NCI-H345 treated with DMSO at 0.1 percent for 48 hours (cell line): Measurements from ENCODE around the gene TRIM44.
A peak's percentile ranks its signal among the peaks of the same experiment; 100 is the strongest.

ENCODE experiments used
- DNase-seq: peaks from one replicate; lab custom pipeline; 2025; ENCODE audit not compliant: unreplicated experiment; lab: John Stamatoyannopoulos, UW

Gene TRIM44

DNA sequence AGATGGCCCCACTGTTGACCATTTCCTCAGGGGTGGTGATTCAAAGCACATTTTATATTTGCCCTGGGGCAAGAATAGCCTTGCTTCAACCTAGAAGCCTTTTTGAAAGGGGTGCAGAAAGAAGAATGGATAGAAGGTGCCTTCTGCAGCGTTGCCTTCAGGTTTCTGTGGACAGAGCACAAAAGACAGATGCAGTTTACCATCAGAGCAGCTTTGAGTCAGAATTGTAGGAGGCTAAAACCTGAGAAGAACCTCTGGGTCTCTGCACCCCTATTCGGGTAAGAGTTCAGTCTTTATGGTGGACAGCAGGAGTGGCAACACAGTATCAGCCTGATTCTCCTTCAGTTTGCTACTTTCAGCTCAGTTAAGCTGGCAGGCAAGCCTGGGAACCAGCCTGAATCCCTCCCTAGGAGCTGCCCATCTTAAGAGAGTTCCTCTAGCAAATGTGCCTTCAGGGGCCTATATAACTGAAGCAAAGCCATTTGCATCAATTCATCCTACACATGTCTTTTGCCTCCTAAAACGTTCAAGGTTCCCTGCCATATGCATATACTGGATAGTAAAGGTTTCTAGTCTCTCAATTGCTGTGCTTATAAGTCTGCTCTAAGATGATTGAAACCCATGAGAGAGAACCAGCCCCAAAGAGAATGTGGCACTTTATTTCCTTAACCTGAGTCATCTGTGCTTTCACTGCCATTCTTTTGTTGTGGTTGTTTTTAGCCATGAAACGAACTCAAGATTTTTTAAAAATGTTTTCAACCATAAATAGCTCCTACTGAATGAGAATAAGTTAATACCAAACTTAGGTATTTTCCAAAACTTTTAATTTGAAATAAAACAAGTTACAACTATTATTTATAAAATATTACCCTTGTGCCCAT lies 123.0 kb downstream of the TRIM44 start:
- DNase-seq = no peak

DNA sequence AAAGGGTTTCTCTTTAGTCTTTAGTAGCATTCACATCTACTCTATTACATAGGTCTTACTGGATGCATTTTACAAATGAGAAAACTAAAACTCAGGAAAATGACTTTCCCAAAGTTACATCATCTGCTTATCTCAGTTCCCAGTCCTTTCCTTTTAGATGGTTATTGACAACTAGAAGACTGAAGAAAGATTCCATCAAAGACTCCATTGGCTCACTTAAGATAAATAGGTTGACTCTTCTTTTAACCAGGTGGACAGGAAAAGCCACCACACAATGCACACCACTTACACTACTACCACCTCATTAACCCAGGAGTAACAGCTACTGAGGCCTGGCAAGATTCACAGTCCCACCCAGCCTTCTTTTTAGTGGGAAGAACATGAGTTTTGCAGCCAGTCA lies 123.6 kb downstream of the TRIM44 start:
- no peak for DNase-seq

DNA sequence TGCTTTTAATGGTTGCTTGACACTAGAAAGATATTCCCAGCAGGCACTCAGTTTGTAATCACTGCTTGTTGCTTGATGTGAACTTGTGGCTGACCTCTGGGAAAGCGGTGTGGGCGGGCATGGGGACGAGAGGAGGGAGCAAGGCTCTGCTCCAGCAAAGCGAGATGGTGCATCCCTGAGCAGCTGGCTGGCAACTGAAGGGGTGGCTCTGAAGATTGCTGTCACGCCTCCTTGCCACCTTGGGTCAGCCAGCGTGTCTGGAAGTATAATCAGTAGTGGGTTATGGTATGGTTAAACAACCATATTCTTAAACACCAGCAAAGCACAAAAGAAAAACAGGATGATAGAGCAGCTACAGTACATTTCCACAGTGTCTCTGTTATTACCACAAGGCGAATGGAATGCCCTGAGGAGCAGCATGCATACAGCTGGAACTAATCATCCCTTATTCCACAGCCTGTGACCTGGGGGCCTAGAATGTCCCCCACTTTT lies 124.5 kb downstream of the TRIM44 start:
- DNase-seq = no peak

DNA sequence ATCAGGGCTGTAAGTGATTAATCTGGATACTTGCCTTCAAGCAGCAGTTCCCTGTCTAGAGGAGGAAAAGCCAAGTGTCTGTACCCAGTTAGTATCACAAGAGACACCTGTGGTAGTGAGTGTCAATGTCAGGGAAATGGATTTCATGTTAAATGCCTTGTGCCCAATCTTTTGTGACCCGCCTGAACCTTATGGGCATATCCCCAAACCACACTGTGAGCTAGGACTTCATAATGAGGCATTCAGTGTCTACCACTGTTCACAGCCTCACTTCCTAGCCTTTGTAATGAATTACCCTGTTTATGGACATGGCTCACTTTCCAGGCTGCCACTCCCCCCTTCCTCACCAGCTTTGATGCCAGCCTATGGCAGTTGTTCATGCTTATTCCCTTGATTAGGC lies 125.1 kb downstream of the TRIM44 start:
- no peak for DNase-seq

DNA sequence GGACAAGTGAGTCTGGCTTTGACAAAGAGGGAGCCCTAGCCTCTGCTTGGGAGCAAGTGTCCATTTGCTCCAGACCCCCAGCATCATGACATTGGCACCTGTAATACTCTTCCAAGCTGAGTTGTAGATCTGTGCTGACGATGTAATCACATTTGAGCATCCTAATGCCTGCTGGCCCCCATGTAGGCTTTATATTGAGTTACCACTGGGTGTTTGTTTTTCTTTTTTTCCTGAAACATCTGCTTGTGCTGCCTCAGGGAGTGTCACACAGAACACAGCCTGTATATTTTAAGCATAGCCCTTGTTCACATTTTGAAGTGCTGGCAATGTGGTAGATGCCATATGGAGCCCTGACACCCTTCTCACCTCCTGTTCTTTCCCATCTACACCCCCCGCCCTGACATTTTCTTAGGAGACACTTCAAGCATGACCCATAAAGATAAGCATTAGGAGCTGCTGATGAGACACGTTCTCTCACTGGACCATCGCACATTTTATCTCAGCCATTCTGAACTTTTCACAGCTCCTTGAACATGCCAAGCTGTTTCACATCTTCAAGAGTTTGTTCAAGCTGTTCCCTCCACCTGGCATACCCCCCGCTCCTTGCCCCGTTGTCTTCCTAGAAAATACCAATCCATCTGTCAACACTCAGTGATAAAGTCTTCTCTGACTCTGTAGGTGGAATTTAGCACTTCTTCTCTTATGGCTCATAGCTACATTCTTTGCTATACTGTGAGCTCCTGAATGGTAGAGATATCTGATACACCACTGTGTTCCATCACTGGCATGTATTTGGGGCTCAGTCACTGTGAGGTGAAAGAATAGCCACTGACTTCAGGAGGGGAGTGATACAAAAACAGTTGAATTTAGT lies 128.7 kb downstream of the TRIM44 start:
- peak; percentile 77 for DNase-seq

DNA sequence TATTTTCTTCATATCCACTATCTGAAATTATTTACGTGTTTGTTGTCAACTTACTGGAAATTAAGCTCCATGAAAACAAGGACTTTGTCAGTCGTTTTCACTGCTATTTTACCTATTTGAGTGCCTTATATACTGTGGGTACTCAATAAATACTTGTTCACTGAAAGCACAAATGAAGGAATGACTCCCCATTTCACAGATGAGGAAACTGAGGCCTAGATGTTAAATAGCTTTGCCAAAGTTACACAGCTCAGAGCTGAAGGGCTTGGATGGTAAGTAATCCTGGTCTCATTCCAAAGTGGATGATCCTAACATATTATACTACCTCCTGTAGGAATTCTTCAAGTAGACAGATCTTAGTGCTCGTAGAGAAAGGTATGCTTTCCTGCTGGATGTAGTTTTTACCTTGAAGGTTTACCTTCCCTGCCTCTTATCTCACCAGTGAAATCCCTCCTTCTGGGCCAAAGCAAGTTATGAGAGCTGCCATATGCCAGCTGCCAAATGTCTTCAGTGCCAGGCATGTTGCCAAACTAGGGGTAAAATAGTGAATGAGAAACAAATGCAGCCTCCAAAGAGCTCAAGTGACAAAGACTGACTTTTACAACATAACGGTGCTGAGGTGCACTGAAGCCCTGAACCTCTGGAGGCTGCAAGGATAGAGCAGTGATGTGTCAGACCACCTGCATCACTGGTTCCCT lies 129.7 kb downstream of the TRIM44 start:
- no peak for DNase-seq

DNA sequence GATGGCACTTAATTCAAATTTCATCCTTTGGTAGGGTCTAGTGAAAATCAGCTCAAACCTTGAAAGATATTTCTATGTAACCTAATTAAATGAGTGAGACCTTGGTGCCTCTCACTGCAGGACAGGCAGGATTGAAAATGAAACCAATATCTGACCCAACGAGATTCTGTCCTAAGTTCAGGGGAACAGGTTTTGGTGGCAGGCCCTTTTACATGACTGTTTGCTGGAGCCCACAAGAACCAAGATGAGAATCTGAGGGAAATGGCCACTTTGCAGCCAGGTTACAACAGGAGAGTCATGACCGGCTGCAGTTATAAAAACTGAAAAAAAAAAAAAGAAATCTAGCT lies 130.2 kb downstream of the TRIM44 start:
- DNase-seq = no peak

DNA sequence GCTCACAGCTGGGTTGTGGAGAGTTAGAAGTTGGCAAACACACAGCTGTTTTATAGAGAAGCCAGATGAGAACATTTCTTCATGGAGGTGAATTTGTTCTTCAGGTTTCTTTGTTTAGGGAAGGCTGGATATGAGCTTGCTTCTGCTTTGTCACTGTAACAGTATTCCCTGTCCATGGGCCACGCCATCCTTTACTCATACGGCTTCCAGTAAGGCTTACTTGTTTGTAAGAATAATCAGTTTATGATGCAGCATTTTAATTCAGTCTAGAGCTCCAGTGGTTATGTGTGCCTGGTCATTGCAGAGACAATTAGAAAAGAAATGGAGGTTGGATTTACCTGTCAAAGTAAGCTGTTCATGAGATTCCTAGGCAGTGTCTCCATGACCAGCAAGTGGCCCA lies 131.8 kb downstream of the TRIM44 start:
- DNase-seq = no peak

DNA sequence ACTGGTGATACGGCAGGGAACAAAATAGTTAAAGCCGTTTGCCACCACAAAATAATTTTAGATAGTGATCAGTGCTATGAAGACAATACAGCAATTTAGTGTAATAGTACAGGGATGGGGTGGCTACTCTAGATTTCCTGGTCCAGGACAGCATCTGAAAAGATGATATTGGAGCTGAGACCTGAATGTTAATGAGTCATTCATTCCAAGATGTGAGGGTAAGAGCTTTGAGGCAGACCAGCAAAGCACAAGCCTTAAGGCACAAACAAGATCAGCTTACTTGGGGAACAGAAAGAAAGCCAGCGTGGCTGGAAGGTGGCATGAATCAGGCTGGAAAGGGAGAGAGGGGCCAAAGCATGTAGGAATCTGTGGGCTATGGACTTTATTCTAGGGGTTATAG lies 132.3 kb downstream of the TRIM44 start:
- DNase-seq = no peak

DNA sequence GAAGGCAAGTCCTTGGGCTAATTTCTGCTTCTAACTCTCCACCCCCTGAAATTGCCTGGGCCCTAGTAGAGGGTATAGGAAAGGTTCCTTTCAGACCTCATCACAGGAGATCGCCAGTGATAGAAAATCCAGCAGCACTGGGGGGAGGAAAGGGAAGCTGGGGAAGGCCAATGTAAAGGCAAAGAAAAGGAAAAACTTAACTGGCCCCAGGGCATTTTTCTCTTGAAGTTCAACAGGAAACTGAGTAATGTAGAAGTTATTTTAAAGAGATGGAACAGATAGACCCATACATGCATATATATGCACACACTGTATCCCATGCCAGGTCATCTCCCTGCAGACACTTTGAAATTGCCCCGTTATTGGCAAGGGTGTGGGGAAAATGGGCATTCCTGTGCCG lies 134.0 kb downstream of the TRIM44 start:
- DNase-seq = no peak

DNA sequence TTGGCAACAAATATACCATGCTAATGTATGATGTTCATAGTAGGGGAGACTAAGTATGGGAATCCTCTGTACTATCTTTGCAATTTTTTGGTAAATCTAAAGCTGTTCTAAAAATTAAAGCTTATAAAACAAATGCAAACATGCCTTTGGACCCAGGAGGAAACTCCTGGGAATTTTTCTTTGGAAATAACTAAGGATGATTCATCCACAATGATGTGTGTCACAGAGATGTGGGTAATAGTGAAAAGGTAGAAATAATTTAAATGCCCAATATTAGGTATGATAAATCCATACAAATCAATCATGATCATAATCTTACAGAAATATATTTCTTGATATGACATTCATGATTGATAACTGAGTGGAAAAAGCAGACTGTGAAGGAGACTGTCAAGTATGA lies 135.8 kb downstream of the TRIM44 start:
- no peak for DNase-seq

DNA sequence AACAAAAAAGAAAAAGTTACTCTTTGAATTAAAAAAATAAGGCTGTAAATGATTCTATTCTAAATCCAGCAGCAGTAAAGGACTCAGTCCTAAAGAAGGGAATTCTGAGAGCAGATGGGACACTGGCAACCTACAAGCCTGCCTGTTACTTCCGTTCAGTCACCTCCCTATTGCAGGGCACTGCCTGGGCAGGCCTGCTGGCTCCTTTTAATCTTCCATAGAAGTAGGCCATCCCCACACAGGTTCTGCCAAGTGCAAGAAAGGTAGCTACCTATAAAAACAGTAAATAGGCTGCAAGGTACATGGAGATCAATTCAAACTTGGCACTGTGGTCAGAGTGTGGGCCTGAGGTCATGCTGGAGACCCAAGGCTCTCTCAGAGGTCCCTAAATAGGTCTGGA lies 136.4 kb downstream of the TRIM44 start:
- no peak for DNase-seq

DNA sequence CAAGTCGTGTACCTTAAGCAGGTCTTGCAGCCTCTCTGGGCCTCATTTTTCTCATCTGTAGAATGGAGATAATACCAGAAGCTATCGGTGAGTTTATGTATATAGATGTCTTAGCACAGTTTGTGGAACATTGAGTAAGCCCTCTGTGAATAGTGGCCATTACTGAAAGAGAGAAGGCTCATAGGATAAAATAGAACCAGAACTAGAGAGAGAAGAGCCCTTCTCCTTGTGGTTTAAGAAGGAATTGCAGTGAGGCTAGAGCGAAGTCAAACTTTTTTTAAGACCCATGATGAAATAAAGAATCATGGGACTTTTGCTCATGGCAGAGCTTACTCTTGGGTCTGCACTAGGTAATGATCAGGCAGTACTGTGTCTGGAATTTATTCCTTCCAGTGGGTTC lies 137.1 kb downstream of the TRIM44 start:
- no peak for DNase-seq

DNA sequence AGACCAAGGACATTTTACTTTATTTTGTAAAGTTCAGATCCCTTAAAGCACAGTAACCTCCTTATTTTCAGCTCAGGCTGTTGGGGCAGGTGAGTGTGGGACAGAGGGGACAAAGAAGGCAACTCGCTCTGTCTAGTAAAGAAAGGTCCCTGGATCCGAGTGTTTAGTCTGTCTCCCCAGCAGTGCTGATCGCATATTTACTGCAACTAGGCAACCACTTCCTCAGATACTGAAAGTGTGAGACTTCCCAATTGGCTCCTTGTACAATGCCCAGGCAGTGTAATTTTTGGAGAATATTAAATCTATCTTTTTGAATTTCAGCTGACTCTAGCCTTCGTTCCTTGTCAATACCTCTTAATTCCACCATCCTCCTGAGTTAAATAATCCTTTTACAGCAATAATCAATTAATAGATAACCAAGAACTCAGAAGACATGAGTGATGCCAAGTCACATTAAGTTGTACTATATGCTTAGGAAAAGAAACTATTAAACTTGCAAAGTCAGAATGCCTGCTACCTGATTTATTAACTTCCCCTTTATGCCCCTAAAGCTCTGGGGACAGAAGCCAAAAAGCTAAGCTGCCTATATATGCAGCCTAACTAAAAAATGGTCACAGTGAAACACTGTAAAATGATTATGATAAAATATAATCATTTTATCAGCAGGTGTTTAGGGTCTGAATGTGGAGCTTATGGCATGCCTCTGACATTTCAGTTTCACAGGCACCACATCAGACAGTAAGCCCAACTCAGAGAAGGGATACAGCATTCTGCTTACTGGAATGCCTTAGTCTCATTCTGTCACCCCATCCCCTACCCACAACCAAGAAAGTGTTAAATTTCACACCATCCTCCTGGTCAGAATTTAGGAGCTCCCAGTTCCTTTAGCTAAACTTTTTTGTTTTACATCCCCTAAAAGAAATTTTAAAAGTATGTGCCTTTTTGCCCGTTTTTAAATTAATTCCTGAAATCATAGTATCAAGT lies 138.7 kb downstream of the TRIM44 start:
- no peak for DNase-seq

DNA sequence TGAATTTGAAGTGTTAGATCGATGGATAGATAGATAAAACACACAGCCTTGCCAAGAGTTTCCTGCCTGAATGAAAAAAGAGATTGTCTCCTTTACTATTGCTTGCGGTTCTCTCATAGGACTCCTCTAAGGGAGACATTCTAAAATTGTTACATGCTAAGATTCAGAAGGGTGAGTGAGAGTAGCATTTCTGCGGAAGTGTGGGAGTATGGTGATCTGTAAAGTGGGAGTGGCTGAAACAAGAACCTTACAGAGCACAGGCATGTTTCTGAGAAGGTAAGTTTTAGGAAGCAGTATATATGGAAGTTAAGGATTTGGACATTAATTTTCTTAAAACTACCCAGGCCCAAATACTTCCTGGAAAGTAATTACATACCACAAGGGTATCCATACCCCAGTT lies 139.6 kb downstream of the TRIM44 start:
- DNase-seq = no peak

DNA sequence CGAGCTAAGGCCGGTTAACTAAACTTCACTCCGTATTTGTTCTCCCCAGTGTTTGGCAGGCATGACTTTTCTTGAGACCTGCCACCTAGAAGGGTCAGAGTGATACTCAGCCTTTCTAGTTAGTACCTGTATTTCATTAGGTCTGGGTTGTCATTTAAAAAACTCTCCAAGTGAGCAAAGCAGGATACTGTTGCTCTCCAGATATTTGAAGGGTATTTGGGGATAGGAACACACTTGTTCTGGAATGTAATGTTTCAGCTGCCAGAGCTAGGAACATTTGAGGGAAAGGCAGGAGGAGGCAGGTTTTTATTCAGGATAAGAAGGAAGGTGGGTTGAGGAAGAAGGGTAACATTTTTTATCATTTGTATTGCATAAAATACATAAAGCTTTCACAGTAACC lies 140.1 kb downstream of the TRIM44 start:
- DNase-seq = no peak

DNA sequence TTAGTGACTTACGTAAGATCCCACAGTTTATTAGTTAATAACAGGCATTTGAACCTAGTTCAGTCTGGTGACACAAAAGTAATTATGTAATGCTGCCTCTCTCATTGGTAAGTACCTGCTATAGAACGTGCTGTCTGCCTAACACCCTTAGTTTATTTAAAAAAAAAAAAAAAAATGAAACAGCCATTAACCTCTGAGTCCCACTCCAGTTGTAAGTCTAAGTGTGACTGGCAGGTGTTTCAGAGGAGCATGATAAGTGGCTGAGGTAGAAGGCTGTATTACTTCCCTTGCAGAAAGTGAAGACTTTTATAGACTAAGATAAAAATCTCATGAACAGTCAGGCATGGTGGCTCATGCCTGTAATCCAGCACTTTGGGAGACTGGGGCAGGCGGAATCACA lies 140.5 kb downstream of the TRIM44 start:
- DNase-seq = no peak

DNA sequence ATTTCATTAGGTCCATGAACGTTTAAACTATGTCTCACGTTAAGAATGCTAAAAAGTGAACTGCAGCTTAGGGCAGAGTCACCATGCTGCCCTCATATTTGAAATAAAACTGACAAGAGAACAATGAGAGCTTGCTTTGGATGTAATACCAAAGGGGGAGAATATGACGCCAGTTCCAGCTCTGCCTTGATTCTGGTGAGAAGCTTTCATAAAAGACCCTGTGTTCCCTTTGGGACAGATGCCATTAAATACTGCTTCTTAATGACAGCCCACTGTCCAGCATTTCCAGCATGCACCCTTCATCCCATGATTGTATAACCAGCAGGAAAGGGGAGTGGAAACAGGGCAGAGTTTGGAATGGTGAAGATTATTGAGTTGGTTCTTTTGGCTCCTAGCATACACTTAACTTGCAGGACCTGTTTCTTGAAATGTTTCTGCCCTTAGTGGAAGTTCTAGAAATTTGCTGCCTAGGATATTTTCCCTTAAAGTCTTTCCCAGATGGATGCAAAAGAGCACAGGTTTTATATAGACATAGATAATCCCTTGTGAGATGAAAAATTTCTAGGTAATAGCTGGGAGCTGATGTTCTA lies 142.0 kb downstream of the TRIM44 start:
- no peak for DNase-seq

DNA sequence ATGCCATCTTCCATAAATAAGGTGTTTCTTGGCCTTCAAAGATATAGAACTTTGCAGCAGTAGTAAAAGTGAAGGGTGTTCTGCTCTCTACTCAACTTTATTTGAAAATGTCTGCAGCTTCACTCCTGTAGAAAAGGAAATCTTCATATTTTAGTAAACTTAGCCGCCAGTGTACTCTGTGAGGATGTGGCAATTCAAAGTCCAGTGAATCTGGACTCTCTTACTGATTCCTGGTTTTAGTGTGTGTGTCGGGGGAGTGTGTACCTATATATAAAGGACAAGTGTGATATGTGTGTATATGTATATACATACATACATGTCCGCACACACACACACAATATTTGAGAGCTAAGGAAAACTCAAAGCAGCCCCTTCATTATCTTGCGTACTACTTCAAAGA lies 147.0 kb downstream of the TRIM44 start:
- no peak for DNase-seq

DNA sequence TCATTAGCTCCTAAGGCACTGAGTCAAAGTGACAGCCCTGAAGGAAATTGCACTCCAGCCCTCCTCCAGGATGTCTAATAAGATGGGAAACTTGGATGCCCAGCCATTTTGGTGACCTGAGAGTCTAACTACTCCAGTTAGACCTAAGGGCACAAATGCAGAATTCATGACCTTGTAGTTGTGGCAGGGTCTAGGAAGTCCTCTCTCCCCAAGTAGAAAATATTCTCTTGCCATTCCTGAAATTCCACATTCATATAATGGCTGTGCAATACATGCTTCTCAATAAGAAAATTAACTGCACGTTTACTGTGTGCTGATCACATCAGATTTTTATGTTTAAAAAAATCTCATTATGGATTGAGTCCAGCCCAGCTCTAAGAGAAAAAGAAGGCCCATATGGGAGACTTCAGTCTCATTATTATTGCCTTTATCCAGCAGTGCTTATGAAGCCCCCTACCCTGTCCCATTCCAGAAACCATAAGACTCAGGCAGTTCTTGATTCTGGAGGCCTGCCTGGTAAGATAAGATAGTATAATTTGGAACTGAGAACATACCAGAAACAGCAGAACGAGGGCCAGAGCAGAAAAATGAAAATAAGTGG lies 147.6 kb downstream of the TRIM44 start:
- DNase-seq = no peak
